ENCODE data around the gene SWT1. TPM values are rescaled to one million over a fixed set of nuclear protein-coding genes. Genes with fewer than 3 reads are reported as not detected.

Gene SWT1
- polyA plus RNA-seq, 1 of the 3 experiments (the other 2 are of a cell fraction) = 1.1 TPM

DNA sequence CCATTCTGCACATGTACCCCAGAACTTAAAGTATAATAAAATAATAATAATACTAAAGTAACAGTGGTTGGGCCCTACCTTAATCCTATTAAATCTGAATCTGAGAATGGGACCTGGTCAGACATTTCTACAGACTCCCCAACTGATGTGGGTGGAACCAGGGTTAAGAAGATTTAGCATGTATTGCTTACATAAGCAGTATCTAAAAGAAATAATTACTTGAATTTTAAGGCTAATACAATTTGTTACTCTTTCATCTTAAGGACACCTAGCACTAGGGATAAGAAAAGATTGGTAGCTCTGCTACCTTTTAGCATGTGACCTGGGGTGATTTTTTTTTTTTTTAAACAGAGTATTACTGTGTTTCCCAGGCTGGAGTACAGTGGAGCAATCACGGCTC is 80.7 kb downstream of the SWT1 start:
- ChIA-PET POLR2A (no interaction called here), CTCF (interaction anchor here (0.8 to 1.6 kb wide), 6 partner anchors 11 to 445 kb away, joined by 3 to 11 read pairs (median 4); no protein-coding TSS in a partner anchor)
- TF ChIP-seq SMC3 (IDR thresholded peaks at IDR 0.05; ENCODE audit: low read depth, low read length) (no peak), FOSL2 (IDR thresholded peaks at IDR 0.05; ENCODE audit: borderline replicate concordance, low read depth) (no peak), RAD21 (IDR thresholded peaks at IDR 0.05; ENCODE audit: low read length) (no peak), EP300 (IDR thresholded peaks at IDR 0.05; ENCODE audit: borderline replicate concordance in 1 of 2, low read depth in 1 of 2, low read length in 1 of 2) (no peak), NFIC (IDR thresholded peaks at IDR 0.05; ENCODE audit: borderline replicate concordance) (no peak), USF1 (IDR thresholded peaks at IDR 0.05; ENCODE audit: borderline replicate concordance, low read depth) (no peak), YY1 (IDR thresholded peaks at IDR 0.05; ENCODE audit: low read depth) (no peak), EZH2phosphoT487 (IDR thresholded peaks at IDR 0.05; ENCODE audit: borderline replicate concordance, low read depth) (no peak), GABPA (IDR thresholded peaks at IDR 0.05; ENCODE audit: low read depth) (no peak), FOXJ3 (CRISPR knock-in tag; IDR thresholded peaks at IDR 0.05) (no peak), CHD2 (IDR thresholded peaks at IDR 0.05; ENCODE audit: low read length, partially characterized antibody) (no peak), NRF1 (IDR thresholded peaks at IDR 0.05; ENCODE audit: low read depth, low read length) (no peak), GATA2 (CRISPR knock-in tag; IDR thresholded peaks at IDR 0.05) (no peak)
- TF ChIP-seq, protein P1, sequence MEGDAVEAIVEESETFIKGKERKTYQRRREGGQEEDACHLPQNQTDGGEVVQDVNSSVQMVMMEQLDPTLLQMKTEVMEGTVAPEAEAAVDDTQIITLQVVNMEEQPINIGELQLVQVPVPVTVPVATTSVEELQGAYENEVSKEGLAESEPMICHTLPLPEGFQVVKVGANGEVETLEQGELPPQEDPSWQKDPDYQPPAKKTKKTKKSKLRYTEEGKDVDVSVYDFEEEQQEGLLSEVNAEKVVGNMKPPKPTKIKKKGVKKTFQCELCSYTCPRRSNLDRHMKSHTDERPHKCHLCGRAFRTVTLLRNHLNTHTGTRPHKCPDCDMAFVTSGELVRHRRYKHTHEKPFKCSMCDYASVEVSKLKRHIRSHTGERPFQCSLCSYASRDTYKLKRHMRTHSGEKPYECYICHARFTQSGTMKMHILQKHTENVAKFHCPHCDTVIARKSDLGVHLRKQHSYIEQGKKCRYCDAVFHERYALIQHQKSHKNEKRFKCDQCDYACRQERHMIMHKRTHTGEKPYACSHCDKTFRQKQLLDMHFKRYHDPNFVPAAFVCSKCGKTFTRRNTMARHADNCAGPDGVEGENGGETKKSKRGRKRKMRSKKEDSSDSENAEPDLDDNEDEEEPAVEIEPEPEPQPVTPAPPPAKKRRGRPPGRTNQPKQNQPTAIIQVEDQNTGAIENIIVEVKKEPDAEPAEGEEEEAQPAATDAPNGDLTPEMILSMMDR (IDR thresholded peaks at IDR 0.05) = no peak

DNA sequence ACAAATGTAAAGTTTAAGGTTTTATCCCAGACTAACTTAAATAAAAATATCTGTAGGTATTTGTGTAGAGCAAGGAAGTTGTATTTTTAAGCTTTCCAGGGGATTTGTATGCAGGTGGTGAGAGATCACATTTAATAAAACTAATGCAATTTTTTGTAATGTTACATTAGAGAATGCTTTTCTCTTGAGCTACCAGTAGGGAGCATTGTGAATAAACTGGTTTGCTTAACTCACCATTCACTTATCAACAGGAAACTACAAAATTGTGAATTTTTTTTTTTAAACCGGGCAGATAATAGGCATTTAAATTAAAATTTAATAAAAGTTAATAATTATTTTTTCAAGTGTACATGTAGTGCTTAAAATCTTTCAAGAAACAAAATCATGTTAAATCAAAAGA is 81.5 kb downstream of the SWT1 start:
- Histone ChIP-seq H3F3A (replicated peaks; ENCODE audit: insufficient read depth) (peaks cover 4% of the 10 kb centered on the region), H3K4me1 (ENCODE audit: control insufficient read depth in 1 of 2, insufficient read depth in 2 of 2, low read depth in 1 of 2, low read length in 1 of 2) (no peaks in the 10 kb centered on the region), H3K4me2 (no peak overlapping the region), H3K4me3 (ENCODE audit: low read depth in 2 of 2, low read length in 1 of 2) (no peak overlapping the region), H2AFZ (ENCODE audit: low read depth) (no peak overlapping the region), H3K27me3 (ENCODE audit: insufficient read depth) (no peaks in the 10 kb centered on the region), H3K9me2 (no peaks in the 10 kb centered on the region), H3K9me3 (no peaks in the 10 kb centered on the region), H3K27ac (ENCODE audit: low read depth in 2 of 2, low read length in 1 of 2) (no peak overlapping the region), H3K79me2 (ENCODE audit: insufficient read depth) (no peaks in the 10 kb centered on the region), H4K20me1 (ENCODE audit: insufficient read depth) (no peaks in the 10 kb centered on the region), H3K36me3 (replicated peaks in 1 of 2; ENCODE audit: control insufficient read depth in 1 of 2, insufficient read depth in 2 of 2, low read length in 1 of 2) (peaks cover 0 to 7% of the 10 kb centered on the region in 2 experiments), H3K9ac (no peak overlapping the region)
- ChIA-PET CTCF (interaction anchor here (0.7 to 1.6 kb wide), 16 partner anchors 10 to 484 kb away, joined by 3 to 11 read pairs (median 3); partner anchors contain the start of gene IVNS1ABP), POLR2A (no interaction called here)
- WGBS (ENCODE audit: low lambda C conversion rate) = 71% methylated on average over 1 of the region's 1 CpG
- no peak for DNase-seq
- TF ChIP-seq NFIC (IDR thresholded peaks at IDR 0.05; ENCODE audit: borderline replicate concordance) (no peak), RAD21 (IDR thresholded peaks at IDR 0.05; ENCODE audit: low read length) (peak; percentile 55), RFX5 (IDR thresholded peaks at IDR 0.05; ENCODE audit: low read length) (no peak), EZH2phosphoT487 (IDR thresholded peaks at IDR 0.05; ENCODE audit: borderline replicate concordance, low read depth) (no peak), SMC3 (IDR thresholded peaks at IDR 0.05; ENCODE audit: low read depth, low read length) (peak; percentile 34), TAF1 (IDR thresholded peaks at IDR 0.05; ENCODE audit: borderline replicate concordance, low read depth, low read length) (no peak), MEF2A (IDR thresholded peaks at IDR 0.05; ENCODE audit: borderline replicate concordance, low read depth) (no peak), MXI1 (IDR thresholded peaks at IDR 0.05; ENCODE audit: low read depth, low read length) (no peak), RCOR1 (IDR thresholded peaks at IDR 0.05; ENCODE audit: low read length) (no peak), JUND (IDR thresholded peaks at IDR 0.05) (no peak), RXRA (IDR thresholded peaks at IDR 0.05; ENCODE audit: borderline replicate concordance, low read depth) (no peak), FOSL2 (IDR thresholded peaks at IDR 0.05; ENCODE audit: borderline replicate concordance, low read depth) (no peak), CHD2 (IDR thresholded peaks at IDR 0.05; ENCODE audit: low read length, partially characterized antibody) (no peak)
- TF ChIP-seq, protein P2, sequence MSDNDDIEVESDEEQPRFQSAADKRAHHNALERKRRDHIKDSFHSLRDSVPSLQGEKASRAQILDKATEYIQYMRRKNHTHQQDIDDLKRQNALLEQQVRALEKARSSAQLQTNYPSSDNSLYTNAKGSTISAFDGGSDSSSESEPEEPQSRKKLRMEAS (IDR thresholded peaks at IDR 0.05; ENCODE audit: low read depth) = no peak
- TF ChIP-seq, protein P3, sequence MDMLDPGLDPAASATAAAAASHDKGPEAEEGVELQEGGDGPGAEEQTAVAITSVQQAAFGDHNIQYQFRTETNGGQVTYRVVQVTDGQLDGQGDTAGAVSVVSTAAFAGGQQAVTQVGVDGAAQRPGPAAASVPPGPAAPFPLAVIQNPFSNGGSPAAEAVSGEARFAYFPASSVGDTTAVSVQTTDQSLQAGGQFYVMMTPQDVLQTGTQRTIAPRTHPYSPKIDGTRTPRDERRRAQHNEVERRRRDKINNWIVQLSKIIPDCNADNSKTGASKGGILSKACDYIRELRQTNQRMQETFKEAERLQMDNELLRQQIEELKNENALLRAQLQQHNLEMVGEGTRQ (IDR thresholded peaks at IDR 0.05; ENCODE audit: borderline replicate concordance, low read depth, low read length) = no peak

More for the DNA sequence above, 80.7 kb downstream of the SWT1 start:
- WGBS (ENCODE audit: low lambda C conversion rate) = 92% methylated on average over 1 of the region's 1 CpG
- no peaks in the 10 kb centered on the region for H3K9me2 ChIP-seq
- H3K9me3 ChIP-seq = no peaks in the 10 kb centered on the region
- no peaks in the 10 kb centered on the region for H3K4me1 ChIP-seq (ENCODE audit: control insufficient read depth in 1 of 2, insufficient read depth in 2 of 2, low read depth in 1 of 2, low read length in 1 of 2)
- no peaks in the 10 kb centered on the region for H4K20me1 ChIP-seq (ENCODE audit: insufficient read depth)
- peaks cover 4% of the 10 kb centered on the region for H3F3A ChIP-seq (replicated peaks; ENCODE audit: insufficient read depth)
- no peak overlapping the region for H3K4me2 ChIP-seq
- no peak overlapping the region for H3K9ac ChIP-seq
- no peak overlapping the region for H2AFZ ChIP-seq (ENCODE audit: low read depth)
- no peak overlapping the region for H3K27ac ChIP-seq (ENCODE audit: low read depth in 2 of 2, low read length in 1 of 2)
- peaks cover 0 to 7% of the 10 kb centered on the region in 2 experiments for H3K36me3 ChIP-seq (replicated peaks in 1 of 2; ENCODE audit: control insufficient read depth in 1 of 2, insufficient read depth in 2 of 2, low read length in 1 of 2)
- no peaks in the 10 kb centered on the region for H3K79me2 ChIP-seq (ENCODE audit: insufficient read depth)
- H3K4me3 ChIP-seq (ENCODE audit: low read depth in 2 of 2, low read length in 1 of 2) = no peak overlapping the region
- no peak for DNase-seq
- no peaks in the 10 kb centered on the region for H3K27me3 ChIP-seq (ENCODE audit: insufficient read depth)
